ENCODE results near the gene OSER1.
"Not testable (repeated sequence)": the region's sequence is repeated elsewhere in the genome, so short reads cannot be mapped to it uniquely, and the experiment has no call there.

OSER1 gene

DNA sequence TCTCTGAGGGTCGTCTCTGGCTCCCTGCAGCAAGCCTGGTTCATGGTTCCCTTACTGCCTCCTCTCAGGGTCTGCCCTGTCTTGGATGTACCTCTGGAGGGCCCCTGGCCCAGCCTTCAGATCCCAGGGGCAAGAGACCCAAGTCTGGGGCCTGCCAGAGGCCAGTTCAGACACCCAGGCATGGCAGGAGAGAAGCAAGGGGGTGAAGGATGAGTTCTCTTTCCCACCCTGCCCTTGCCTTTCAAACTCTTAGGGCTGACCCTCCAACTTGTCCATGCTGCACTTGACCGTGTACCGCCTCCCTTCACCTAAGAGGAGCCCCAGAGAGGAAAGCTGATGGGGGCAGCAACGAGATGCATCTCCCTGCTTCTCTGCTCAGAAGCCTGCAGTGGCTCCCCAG lies 40.7 kb upstream of the OSER1 start:
- DNase-seq (ENCODE audit: low read depth) = no peak
- H3K4me3 ChIP-seq (ENCODE audit: low read depth, low read length) = no peak overlapping the region
- no peak for TF ChIP-seq CTCF (IDR thresholded peaks at IDR 0.05; ENCODE audit: low read depth, low read length, missing control alignments)

GRCh38 chr20:44248410-44248759 lies 37.8 kb upstream of the OSER1 start:
- no peak for TF ChIP-seq CTCF (IDR thresholded peaks at IDR 0.05; ENCODE audit: low read depth, low read length, missing control alignments)
- no peak for DNase-seq (ENCODE audit: low read depth)
- no peak overlapping the region for H3K4me3 ChIP-seq (ENCODE audit: low read depth, low read length)

GRCh38 chr20:44247586-44248409 lies 37.2 kb upstream of the OSER1 start:
- peak; percentile 38 for TF ChIP-seq CTCF (IDR thresholded peaks at IDR 0.05; ENCODE audit: low read depth, low read length, missing control alignments)
- no peak for DNase-seq (ENCODE audit: low read depth)
- H3K4me3 ChIP-seq (ENCODE audit: low read depth, low read length) = no peak overlapping the region

GRCh38 chr20:44247131-44247571 lies 36.6 kb upstream of the OSER1 start, which contains the start of gene GDAP1L1:
TSS of gene GDAP1L1 (plus strand) at chr20:44247308. CDS start at chr20:44247335, 27 bp downstream.
- TF ChIP-seq CTCF (IDR thresholded peaks at IDR 0.05; ENCODE audit: low read depth, low read length, missing control alignments) = no peak
- no peak within 1 kb of the TSS for H3K4me3 ChIP-seq (ENCODE audit: low read depth, low read length)
- DNase-seq (ENCODE audit: low read depth) = no peak

DNA sequence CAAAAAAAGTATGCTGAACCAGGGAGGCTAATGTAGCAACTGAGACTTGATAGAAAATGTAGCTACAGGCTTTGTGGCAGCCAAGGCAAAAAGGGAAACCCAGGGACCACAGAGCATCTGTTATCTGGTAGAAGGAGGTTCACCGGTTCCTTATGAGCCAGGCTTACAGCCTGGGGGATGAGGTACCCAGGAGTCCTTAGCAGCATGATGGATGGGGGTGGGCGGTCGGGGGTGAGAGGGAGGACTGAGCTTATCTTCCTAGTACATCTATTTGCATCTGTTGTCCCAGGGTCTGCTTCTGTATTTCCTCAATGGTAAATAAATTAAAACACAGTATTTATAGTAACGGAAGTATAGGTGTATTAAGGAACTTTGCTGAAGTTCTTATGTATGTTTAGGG lies 35.4 kb upstream of the OSER1 start:
- no peak for TF ChIP-seq CTCF (IDR thresholded peaks at IDR 0.05; ENCODE audit: low read depth, low read length, missing control alignments)
- no peak overlapping the region for H3K4me3 ChIP-seq (ENCODE audit: low read depth, low read length)
- DNase-seq (ENCODE audit: low read depth) = no peak

- no peak for TF ChIP-seq CTCF (IDR thresholded peaks at IDR 0.05; ENCODE audit: low read depth, low read length, missing control alignments)
- DNase-seq (ENCODE audit: low read depth) = no peak
- H3K4me3 ChIP-seq (ENCODE audit: low read depth, low read length) = no peak overlapping the region
Measured at GRCh38 chr20:44241796-44242195, 31.2 kb upstream of the OSER1 start.

GRCh38 chr20:44236840-44237239 lies 26.3 kb upstream of the OSER1 start:
- not testable (repeated sequence) for DNase-seq (ENCODE audit: low read depth); H3K4me3 ChIP-seq (ENCODE audit: low read depth, low read length)

All from GM12864 (cell line).